Measurements from ENCODE around the gene SLC12A6. TPM values are rescaled to one million over a fixed set of nuclear protein-coding genes. Genes with fewer than 3 reads are reported as not detected.
A peak's percentile ranks its signal among the peaks of the same experiment; 100 is the strongest.
"Not testable (repeated sequence)": the region's sequence is repeated elsewhere in the genome, so short reads cannot be mapped to it uniquely, and the experiment has no call there.

SLC12A6 gene
- total RNA-seq, 1 donor from 2014 or later, result 18.8 TPM

GRCh38 chr15:34358367-34358766 lies 20.8 kb upstream of the SLC12A6 start:
- DNase-seq (ENCODE audit: low read depth in 2 of 2), result no peak

GRCh38 chr15:34357653-34358052 lies 20.1 kb upstream of the SLC12A6 start:
- no peak for DNase-seq (ENCODE audit: low read depth in 2 of 2)

- DNase-seq (ENCODE audit: low read depth in 2 of 2), result no peak
Measured at GRCh38 chr15:34355241-34355640, 17.7 kb upstream of the SLC12A6 start.

GRCh38 chr15:34354286-34354685 lies 16.7 kb upstream of the SLC12A6 start:
- no peak for DNase-seq (ENCODE audit: low read depth in 2 of 2)

GRCh38 chr15:34353627-34354026 lies 16.0 kb upstream of the SLC12A6 start:
- DNase-seq (ENCODE audit: low read depth in 2 of 2), result no peak

GRCh38 chr15:34352996-34353395 lies 15.4 kb upstream of the SLC12A6 start:
- DNase-seq (ENCODE audit: low read depth in 2 of 2), result not testable (repeated sequence)

GRCh38 chr15:34349769-34350168 lies 12.2 kb upstream of the SLC12A6 start:
- DNase-seq (ENCODE audit: low read depth in 2 of 2), result no peak

- DNase-seq (ENCODE audit: low read depth in 2 of 2), result no peak
Measured at GRCh38 chr15:34348735-34349300, 11.2 kb upstream of the SLC12A6 start.

- no peak for DNase-seq (ENCODE audit: low read depth in 2 of 2)
Measured at GRCh38 chr15:34347951-34348638, 10.5 kb upstream of the SLC12A6 start.

- peak; percentile 96 to 97 for DNase-seq (ENCODE audit: low read depth in 2 of 2)
Measured at GRCh38 chr15:34342737-34343575, 5.4 kb upstream of the SLC12A6 start, which contains the start of the genes NOP10 and NUTM1. Gene NOP10 (minus strand): TSS chr15:34343136. CDS start chr15:34343073, 63 bp downstream. Gene NUTM1 (plus strand): TSS chr15:34343315. CDS start chr15:34343697, 382 bp downstream.

- peak; percentile 20 to 22 for DNase-seq (ENCODE audit: low read depth in 2 of 2)
Measured at GRCh38 chr15:34342213-34342736, 4.7 kb upstream of the SLC12A6 start.

GRCh38 chr15:34341381-34342212 lies 4.0 kb upstream of the SLC12A6 start:
- no peak for DNase-seq (ENCODE audit: low read depth in 2 of 2)

- DNase-seq (ENCODE audit: low read depth in 2 of 2), result no peak
Measured at GRCh38 chr15:34339946-34340345, 2.4 kb upstream of the SLC12A6 start.

- no peak for DNase-seq (ENCODE audit: low read depth in 2 of 2)
Measured at GRCh38 chr15:34338347-34338746, 766 bp upstream of the SLC12A6 start.

- DNase-seq (ENCODE audit: low read depth in 2 of 2), result peak in 1 of 2 donors; percentile 11
Measured at GRCh38 chr15:34336991-34337556, 507 bp downstream of the SLC12A6 start.

GRCh38 chr15:34336231-34336990 lies 1.2 kb downstream of the SLC12A6 start:
- no peak for DNase-seq (ENCODE audit: low read depth in 2 of 2)

- peak; percentile 61 to 80 for DNase-seq (ENCODE audit: low read depth in 2 of 2)
Measured at GRCh38 chr15:34335176-34336032, 2.2 kb downstream of the SLC12A6 start.

- DNase-seq (ENCODE audit: low read depth in 2 of 2), result peak in 1 of 2 donors; percentile 4
Measured at GRCh38 chr15:34334672-34335071, 2.9 kb downstream of the SLC12A6 start.

GRCh38 chr15:34332553-34333120 lies 4.9 kb downstream of the SLC12A6 start:
- no peak for DNase-seq (ENCODE audit: low read depth in 2 of 2)
